Pancreas (tissue), 10 donors: ENCODE data around the gene SETD7. TPM values are rescaled to one million over a fixed set of nuclear protein-coding genes. Genes with fewer than 3 reads are reported as not detected.
"Not testable (repeated sequence)": the region's sequence is repeated elsewhere in the genome, so short reads cannot be mapped to it uniquely, and the experiment has no call there.

Experiments
- ATAC-seq, 4 donors: fragments of 200-7000 bp; cut with Tn5 transposase; one replicate each; pipeline versions ENCODE4 v1.8.0 to v1.9.1; 2020; ENCODE audit warnings: mild to moderate bottlenecking in 4 of 4, moderate library complexity in 4 of 4
- DNase-seq, 6 donors: peaks; one replicate each; pipeline ENCODE4 v3.0.0-alpha.2; 2020
- FAIRE-seq: peaks from 2 replicates; lab custom pipeline; 2012; peaks lifted over from hg19 to GRCh38; lab: Jason Lieb, UNC
- H3K27ac ChIP-seq, 4 donors: fragments of 200-600 bp; sonication (generic); 1 replicate in 3 of 4; 2 replicates in 1 of 4; pipeline versions ENCODE4 v1.5.0 to v1.8.0; 2020
- H3K27me3 ChIP-seq, 4 donors: fragments of 200-600 bp; one replicate each; pipeline ENCODE4 v1.8.0; 2021
- H3K36me3 ChIP-seq, 3 donors: fragments of 200-600 bp; sonication (generic) in 1 of 3; one replicate each; pipeline versions ENCODE4 v1.5.0 to v1.8.0; 2020 to 2021
- H3K4me1 ChIP-seq, 3 donors: fragments of 200-600 bp; one replicate each; pipeline ENCODE4 v1.8.0; 2021
- H3K4me3 ChIP-seq, 4 donors: fragments of 200-600 bp; sonication (generic) in 2 of 4; one replicate each; pipeline versions ENCODE4 v1.5.0 to v1.8.0; 2020 to 2021
- H3K9me3 ChIP-seq, 4 donors: fragments of 200-600 bp; one replicate each; pipeline ENCODE4 v1.8.0; 2021
- WGBS, 2 donors: extraction: QIAGEN DNeasy Blood & Tissue Kit; methylation state at CpG; one replicate each; pipeline ENCODE4 v1.1.7; 2013; 5-methylcytosine and 5-hydroxymethylcytosine counted together
- intact Hi-C, 3 donors: fragments of 100-400 bp; cut with DNase I; formaldehyde crosslinking; loops; one replicate each; pipeline versions ENCODE4 v1.11.1 to v1.14.2; 2022
- polyA plus RNA-seq, 2 donors: library from polyadenylated mRNA; stranded (reverse); fragments of 200-250 nt; gene quantifications; one replicate each; pipeline ENCODE4 v1.2.3, GENCODE V29; 2013
- total RNA-seq, 6 donors: library from RNA; stranded (reverse); fragmentation: NEBNext Ultra II Directional in 4 of 6; extraction: Animal tissue kit (Norgen Biotek cat#: 25700) in 4 of 6; gene quantifications; one replicate each; pipeline versions ENCODE4 v1.2.1 to v1.2.4, GENCODE V29; 2021 to 2023
- TF ChIP-seq, protein P1 (sequence below), 4 donors: fragments of 200-600 bp; sonication (generic) in 3 of 4; IDR thresholded peaks; one replicate each; pipeline versions ENCODE4 v1.5.0 to v1.8.0; 2021; ENCODE audit warnings: antibody characterized with exemption in 4 of 4
- donor health status: healthy with polysubstance abuse.
- donor health status: DM: no; HTN: no; CAD: no; lungs with moderate emphysema.
- donor health status: DM: no; HTN: no; CAD: no.
- donor health status: control.
- donor health status: control.
- donor health status: Bipolar disorder and iron deficiency.
- donor health status: DM: yes; HTN: yes; CAD: no.
- donor health status: DM: no; HTN: no; CAD: no.
- donor health status: DM: no; HTN: no; CAD: no.
- donor health status: DM: yes; HTN: yes; CAD: no.

Gene SETD7
- total and polyA plus RNA-seq, 8 donors = 7.1 to 25.1 (median 15.8) TPM

DNA sequence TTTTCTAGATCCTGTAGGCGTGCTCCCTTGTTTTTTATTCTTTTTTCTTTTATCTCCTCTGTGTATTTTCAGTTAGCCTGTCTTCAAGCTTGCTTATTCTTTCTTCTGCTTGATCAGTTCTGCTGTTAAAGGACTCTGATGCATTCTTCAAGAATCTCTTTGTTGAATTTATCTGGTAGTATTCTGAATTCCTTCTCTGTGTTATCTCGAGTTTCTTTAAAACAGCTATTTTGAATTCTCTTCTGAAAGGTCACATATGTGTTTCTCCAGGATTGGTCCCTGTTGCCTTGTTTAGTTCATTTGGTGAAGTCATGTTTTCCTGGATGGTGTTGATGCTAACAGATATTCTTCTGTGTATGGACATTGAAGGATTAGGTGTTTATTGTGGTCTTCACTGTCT is 86.8 kb downstream of the SETD7 start:
- no peak for FAIRE-seq
- WGBS, 2 donors = 69 to 70% methylated on average over 2 of the region's 2 CpGs
- peak overlapping the region in 3 of 4 donors; percentile 20 to 48 (median 37) for H3K27ac ChIP-seq
- no peaks in the 10 kb centered on the region for H3K27me3 ChIP-seq
- H3K36me3 ChIP-seq = peaks cover 0 to 7% (median 3%) of the 10 kb centered on the region in 3 donors
- no peak for ATAC-seq
- TF ChIP-seq, protein P1, sequence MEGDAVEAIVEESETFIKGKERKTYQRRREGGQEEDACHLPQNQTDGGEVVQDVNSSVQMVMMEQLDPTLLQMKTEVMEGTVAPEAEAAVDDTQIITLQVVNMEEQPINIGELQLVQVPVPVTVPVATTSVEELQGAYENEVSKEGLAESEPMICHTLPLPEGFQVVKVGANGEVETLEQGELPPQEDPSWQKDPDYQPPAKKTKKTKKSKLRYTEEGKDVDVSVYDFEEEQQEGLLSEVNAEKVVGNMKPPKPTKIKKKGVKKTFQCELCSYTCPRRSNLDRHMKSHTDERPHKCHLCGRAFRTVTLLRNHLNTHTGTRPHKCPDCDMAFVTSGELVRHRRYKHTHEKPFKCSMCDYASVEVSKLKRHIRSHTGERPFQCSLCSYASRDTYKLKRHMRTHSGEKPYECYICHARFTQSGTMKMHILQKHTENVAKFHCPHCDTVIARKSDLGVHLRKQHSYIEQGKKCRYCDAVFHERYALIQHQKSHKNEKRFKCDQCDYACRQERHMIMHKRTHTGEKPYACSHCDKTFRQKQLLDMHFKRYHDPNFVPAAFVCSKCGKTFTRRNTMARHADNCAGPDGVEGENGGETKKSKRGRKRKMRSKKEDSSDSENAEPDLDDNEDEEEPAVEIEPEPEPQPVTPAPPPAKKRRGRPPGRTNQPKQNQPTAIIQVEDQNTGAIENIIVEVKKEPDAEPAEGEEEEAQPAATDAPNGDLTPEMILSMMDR (IDR thresholded peaks at IDR 0.05) = no peak
- no peaks in the 10 kb centered on the region for H3K9me3 ChIP-seq
- peaks cover 3 to 10% (median 9%) of the 10 kb centered on the region in 3 donors for H3K4me1 ChIP-seq
- H3K4me3 ChIP-seq = no peak overlapping the region
- DNase-seq = no peak
- intact Hi-C loops = no loop called here

DNA sequence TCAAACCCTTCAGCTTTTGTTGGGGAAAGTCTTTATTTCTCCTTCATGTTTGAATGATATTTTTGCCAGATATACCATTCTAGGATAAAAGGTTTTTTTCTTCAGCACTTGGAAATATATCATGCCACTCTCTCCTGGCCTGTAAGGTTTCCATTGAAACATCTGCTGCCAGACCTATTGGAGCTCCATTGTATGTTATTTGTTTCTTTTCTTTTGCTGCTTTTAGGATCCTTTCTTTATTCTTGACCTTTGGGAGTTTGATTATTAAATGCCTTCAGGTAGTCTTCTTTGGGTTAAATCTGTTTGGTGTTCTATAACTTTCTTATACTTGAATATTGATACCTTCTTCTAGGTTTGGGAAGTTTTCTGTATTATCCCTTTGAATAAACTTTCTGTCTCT is 87.3 kb downstream of the SETD7 start:
- ATAC-seq, H3K4me3 ChIP-seq, H3K4me1 ChIP-seq, H3K27ac ChIP-seq, DNase-seq, H3K36me3 ChIP-seq, H3K27me3 ChIP-seq, intact Hi-C loops, FAIRE-seq, H3K9me3 ChIP-seq: not testable (repeated sequence)

DNA sequence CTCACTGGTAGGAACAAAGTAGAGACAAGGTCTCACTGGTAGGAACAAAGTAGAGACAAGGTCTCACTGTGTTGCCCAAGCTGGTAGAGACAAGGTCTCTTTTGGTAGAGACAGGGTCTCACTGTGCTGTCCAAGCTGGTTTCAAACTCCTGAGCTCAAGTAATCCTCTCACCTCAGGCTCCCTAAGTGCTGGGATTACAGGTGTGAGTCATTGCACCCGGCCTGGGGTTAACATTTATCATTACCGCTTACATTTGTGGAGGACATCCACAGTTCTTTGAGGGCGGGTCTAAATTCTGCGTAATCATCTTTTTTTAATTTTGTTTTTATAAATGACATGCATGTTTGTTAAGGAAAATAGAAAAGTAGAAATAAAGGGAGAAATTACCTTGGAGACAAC is 90.1 kb downstream of the SETD7 start:
- H3K27me3 ChIP-seq = no peaks in the 10 kb centered on the region
- no peak overlapping the region for H3K4me3 ChIP-seq
- no peak for FAIRE-seq
- H3K9me3 ChIP-seq = no peaks in the 10 kb centered on the region
- no peak for DNase-seq
- intact Hi-C loops = no loop called here
- H3K4me1 ChIP-seq = peaks cover 3 to 9% (median 9%) of the 10 kb centered on the region in 3 donors
- no peak for ATAC-seq
- TF ChIP-seq, protein P1 (IDR thresholded peaks at IDR 0.05) = no peak
- H3K36me3 ChIP-seq = no peaks in the 10 kb centered on the region
- no peak overlapping the region for H3K27ac ChIP-seq
- WGBS, 2 donors = 58 to 61% methylated on average over 4 of the region's 4 CpGs

DNA sequence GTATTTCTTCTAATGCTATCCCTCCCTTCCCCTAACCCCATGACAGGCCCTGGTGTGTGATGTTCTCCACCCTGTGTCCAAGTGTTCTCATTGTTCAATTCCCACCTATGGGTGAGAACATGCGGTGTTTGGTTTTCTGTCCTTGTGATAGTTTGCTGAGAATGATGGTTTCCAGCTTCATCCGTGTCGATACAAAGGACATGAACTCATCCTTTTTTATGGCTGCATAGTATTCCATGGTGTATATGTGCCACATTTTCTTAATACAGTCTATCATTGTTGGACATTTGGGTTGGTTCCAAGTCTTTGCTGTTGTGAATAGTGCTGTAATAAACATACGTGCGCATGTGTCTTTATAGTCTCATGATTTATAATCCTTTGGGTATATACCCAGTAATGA is 91.5 kb downstream of the SETD7 start:
- H3K9me3 ChIP-seq, H3K36me3 ChIP-seq, H3K27me3 ChIP-seq, FAIRE-seq, H3K4me1 ChIP-seq, H3K27ac ChIP-seq, intact Hi-C loops, H3K4me3 ChIP-seq, ATAC-seq, DNase-seq: not testable (repeated sequence)
- 94 to 96% methylated on average over 5 of the region's 5 CpGs for WGBS, 2 donors

DNA sequence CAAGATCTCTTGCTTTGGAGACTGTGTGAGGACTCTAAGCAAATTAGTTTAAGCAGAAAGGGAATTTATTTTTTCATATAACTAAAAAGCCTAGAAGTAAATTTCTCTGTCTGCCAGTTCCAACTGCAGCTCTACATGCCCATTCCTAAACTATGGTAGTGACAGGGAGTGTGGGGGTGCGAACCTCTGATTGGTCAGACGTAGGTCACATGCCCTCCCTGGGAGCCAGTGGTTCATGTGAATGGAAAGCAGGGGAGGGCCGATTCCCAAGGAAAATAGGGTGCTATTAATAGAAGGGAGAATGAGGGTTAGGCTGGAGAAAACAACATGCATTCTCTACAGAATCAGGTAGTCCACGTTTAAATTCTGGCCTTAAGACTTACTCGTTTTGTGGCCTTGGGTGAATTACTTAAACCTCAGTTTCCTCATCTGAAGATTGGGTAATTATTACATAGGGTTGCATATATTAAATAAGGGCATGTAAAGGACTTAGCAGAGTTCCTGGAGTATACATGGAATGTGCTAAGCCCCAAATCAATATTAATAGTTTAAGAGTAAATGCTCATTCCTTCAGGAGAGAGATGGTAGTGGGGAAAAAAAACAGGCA is 94.9 kb downstream of the SETD7 start:
- no peaks in the 10 kb centered on the region for H3K9me3 ChIP-seq
- DNase-seq = no peak
- no peak for FAIRE-seq
- H3K4me1 ChIP-seq = peaks cover 0 to 19% (median 13%) of the 10 kb centered on the region in 3 donors
- WGBS, 2 donors = 60 to 63% methylated on average over 5 of the region's 5 CpGs
- no peaks in the 10 kb centered on the region for H3K27me3 ChIP-seq
- intact Hi-C loops = no loop called here
- ATAC-seq = peak in 1 of 4 donors; percentile 17
- H3K27ac ChIP-seq = no peak overlapping the region
- no peaks in the 10 kb centered on the region for H3K36me3 ChIP-seq
- TF ChIP-seq, protein P1 (IDR thresholded peaks at IDR 0.05) = no peak
- no peak overlapping the region for H3K4me3 ChIP-seq

DNA sequence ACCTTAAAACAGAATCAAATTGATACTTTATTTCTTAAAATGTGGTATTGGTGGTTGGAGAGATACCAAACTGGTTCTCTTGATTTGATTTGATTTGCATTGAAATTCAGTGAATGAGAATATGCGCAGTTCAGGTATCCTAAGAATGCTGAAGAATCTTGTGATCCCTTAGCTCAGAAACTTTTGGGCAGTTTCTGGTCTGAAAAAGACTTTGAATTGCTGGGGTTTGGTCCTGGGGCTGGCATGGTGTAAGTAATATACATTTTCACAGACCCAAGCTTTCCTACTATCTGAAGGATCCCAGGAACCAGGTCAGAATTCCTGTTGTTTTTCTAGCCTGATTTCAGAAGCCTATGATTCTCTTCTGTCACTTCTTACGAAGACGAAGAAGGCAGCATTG is 95.5 kb downstream of the SETD7 start:
- ATAC-seq (no peak), DNase-seq (no peak), FAIRE-seq (no peak)
- H3K9me3 ChIP-seq = no peaks in the 10 kb centered on the region
- 86 to 87% methylated on average over 3 of the region's 3 CpGs for WGBS, 2 donors
- H3K27me3 ChIP-seq = no peaks in the 10 kb centered on the region
- no peak overlapping the region for H3K4me3 ChIP-seq
- TF ChIP-seq, protein P1 (IDR thresholded peaks at IDR 0.05) = no peak
- no peaks in the 10 kb centered on the region for H3K36me3 ChIP-seq
- H3K4me1 ChIP-seq = peaks cover 0 to 19% (median 13%) of the 10 kb centered on the region in 3 donors
- intact Hi-C loops = no loop called here
- no peak overlapping the region for H3K27ac ChIP-seq
